ENCODE data around the gene SP110. TPM values are rescaled to one million over a fixed set of nuclear protein-coding genes. Genes with fewer than 3 reads are reported as not detected.
"Not testable (repeated sequence)": the region's sequence is repeated elsewhere in the genome, so short reads cannot be mapped to it uniquely, and the experiment has no call there.

The SP110 gene
- total and polyA plus RNA-seq, 2 experiments from 2014 or later = 2.3 to 8.2 TPM

DNA sequence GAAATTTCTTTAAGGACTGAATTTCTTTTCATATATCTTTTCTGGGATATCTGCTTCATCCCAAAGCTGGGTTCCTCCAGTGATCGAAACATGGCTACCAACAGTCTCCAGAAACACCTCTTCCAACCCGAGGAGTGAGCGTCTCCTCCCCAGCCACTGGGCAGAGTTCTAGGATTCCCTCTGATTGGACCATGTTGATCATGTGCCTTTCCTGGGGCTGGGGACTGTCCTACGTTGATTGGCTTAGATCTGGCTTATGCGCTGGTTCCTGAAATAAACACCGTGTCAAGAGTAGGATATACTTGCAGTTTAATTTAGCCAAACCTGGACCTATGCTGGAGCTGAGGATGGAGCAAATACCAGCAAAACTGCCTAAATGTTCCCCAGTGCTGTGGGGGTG is 95.5 kb downstream of the SP110 start (continued):
- TF ChIP-seq ZNF462 (CRISPR knock-in tag; IDR thresholded peaks at IDR 0.05) = no peak
- no peak for TF ChIP-seq CREB1 (CRISPR knock-in tag; IDR thresholded peaks at IDR 0.05; ENCODE audit: low read depth)
- no peak for TF ChIP-seq EZH2phosphoT487 (IDR thresholded peaks at IDR 0.05; ENCODE audit: unreplicated experiment)
- no peak for TF ChIP-seq JUNB (IDR thresholded peaks at IDR 0.05; ENCODE audit: unreplicated experiment)

DNA sequence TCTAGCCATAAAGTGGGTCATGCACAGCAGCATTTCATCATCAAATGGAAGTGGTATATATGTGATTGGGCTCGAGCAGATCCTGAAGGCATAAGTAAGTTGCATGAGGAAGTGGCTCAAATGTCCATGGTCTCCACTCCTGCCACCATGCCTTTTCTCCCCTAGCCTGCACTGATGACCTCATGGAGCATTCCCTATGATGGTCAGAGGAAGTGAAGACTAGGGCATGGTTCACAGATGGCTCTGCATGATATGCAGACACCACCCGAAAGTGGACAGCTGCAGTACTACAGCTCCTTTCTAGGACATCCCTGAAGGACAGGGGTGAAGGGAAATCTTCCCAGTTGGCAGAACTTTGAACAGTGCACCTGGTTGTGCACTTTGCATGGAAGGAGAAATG is 99.4 kb downstream of the SP110 start:
- not testable (repeated sequence) for H3K4me1 Mint-ChIP-seq, H3K4me3 ChIP-seq, ATAC-seq

DNA sequence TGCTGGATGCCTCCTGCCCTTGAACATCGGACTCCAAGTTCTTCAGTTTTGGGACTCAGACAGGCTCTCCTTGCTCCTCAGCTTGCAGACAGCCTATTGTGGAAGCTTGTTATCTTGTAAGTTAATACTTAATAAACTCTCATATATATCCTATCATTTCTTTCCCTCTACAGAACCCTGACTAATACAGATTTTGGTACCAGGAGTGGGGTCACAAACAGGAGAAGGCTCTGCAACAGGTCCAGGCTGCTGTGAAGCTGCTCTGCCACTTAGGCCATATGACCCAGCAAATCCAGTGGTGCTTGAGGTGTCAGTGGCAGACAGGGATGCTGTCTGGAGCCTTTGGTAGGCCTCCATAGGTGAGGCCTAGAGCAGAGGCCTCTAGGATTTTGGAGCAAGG is 100.0 kb downstream of the SP110 start:
- H3K27ac Mint-ChIP-seq; H3K4me1 ChIP-seq (ENCODE audit: insufficient read depth); H3K4me3 ChIP-seq; H3K9me2 ChIP-seq (ENCODE audit: insufficient read depth); H4K20me1 ChIP-seq (replicated peaks; ENCODE audit: insufficient read depth); H3K27me3 ChIP-seq (ENCODE audit: insufficient read depth); H3K4me1 Mint-ChIP-seq; H2AFZ ChIP-seq; H3K36me3 ChIP-seq (ENCODE audit: insufficient read depth); ATAC-seq; H3K79me2 ChIP-seq (replicated peaks; ENCODE audit: insufficient read depth); DNase-seq (ENCODE audit: low spot score); H3K4me3 Mint-ChIP-seq; H3K4me2 ChIP-seq; H3F3A ChIP-seq (replicated peaks; ENCODE audit: low read depth); H3K36me3 Mint-ChIP-seq (ENCODE audit: low read depth); H3K27me3 Mint-ChIP-seq (ENCODE audit: insufficient read depth, low read depth, poor library complexity); H3K27ac ChIP-seq (ENCODE audit: low read depth): not testable (repeated sequence)
- peaks cover 17% of the 10 kb centered on the region; the same call in 2 of the 3 replicates for H3K9me3 Mint-ChIP-seq

More for the DNA sequence above, 99.4 kb downstream of the SP110 start:
- H3K27ac Mint-ChIP-seq; H3K36me3 Mint-ChIP-seq (ENCODE audit: low read depth); H3K36me3 ChIP-seq (ENCODE audit: insufficient read depth); DNase-seq (ENCODE audit: low spot score); H3F3A ChIP-seq (replicated peaks; ENCODE audit: low read depth); H3K4me2 ChIP-seq; H3K27me3 ChIP-seq (ENCODE audit: insufficient read depth); H3K27me3 Mint-ChIP-seq (ENCODE audit: insufficient read depth, low read depth, poor library complexity); H3K9me2 ChIP-seq (ENCODE audit: insufficient read depth); H3K79me2 ChIP-seq (replicated peaks; ENCODE audit: insufficient read depth); H3K4me1 ChIP-seq (ENCODE audit: insufficient read depth); H4K20me1 ChIP-seq (replicated peaks; ENCODE audit: insufficient read depth); H3K27ac ChIP-seq (ENCODE audit: low read depth); H3K4me3 Mint-ChIP-seq; H2AFZ ChIP-seq: not testable (repeated sequence)
- peaks cover 17% of the 10 kb centered on the region; the same call in 2 of the 3 replicates for H3K9me3 Mint-ChIP-seq

Other genes starting within 250 kb of the SP110 start
- gene SLC16A14, start 151.1 kb downstream of the SP110 start, total RNA-seq (2014; rRNA removed; shearing (Covaris generic)) = 2.7 and 4.0 TPM in 2 replicates
- gene SLC16A14, start 151.1 kb downstream of the SP110 start, polyA plus RNA-seq (2016; fragmentation: Nextera tagmentation; extraction: Ambion mirVana) = 0.57 and 1.1 TPM in 2 replicates
- gene SP140, start 5.8 kb upstream of the SP110 start, total RNA-seq (2014; rRNA removed; shearing (Covaris generic)) = 0.24 and 0.39 TPM in 2 replicates
- 0.54 and 0.70 TPM in 2 replicates for gene SP140, start 5.8 kb upstream of the SP110 start, polyA plus RNA-seq (2016; fragmentation: Nextera tagmentation; extraction: Ambion mirVana)
- 0.66 and 1.7 TPM in 2 replicates for gene SP140L, start 107.2 kb upstream of the SP110 start, total RNA-seq (2014; rRNA removed; shearing (Covaris generic))
- gene SP140L, start 107.2 kb upstream of the SP110 start, polyA plus RNA-seq (2016; fragmentation: Nextera tagmentation; extraction: Ambion mirVana) = 1.3 and 1.5 TPM in 2 replicates
- gene SP100, start 196.2 kb upstream of the SP110 start, total RNA-seq (2014; rRNA removed; shearing (Covaris generic)) = 0.73 TPM in 1 of 2 replicates, not detected in the other
- 0.44 and 0.47 TPM in 2 replicates for gene SP100, start 196.2 kb upstream of the SP110 start, polyA plus RNA-seq (2016; fragmentation: Nextera tagmentation; extraction: Ambion mirVana)

Data from GM23338 (cell line).